GM21717 (cell line): Measurements from ENCODE around the gene CADM2.
A peak's percentile ranks its signal among the peaks of the same experiment; 100 is the strongest.
"Not testable (repeated sequence)": the region's sequence is repeated elsewhere in the genome, so short reads cannot be mapped to it uniquely, and the experiment has no call there.

Source experiments
- ATAC-seq: cut with Tn5 transposase; IDR thresholded peaks from one replicate; pipeline ENCODE4 v1.9.1; 2021; ENCODE audit warnings: mild to moderate bottlenecking, moderate library complexity; ENCODE audit not compliant: unreplicated experiment

The CADM2 gene

GRCh38 chr3:84958495-84959469 lies at the start of gene CADM2:
CADM2 (plus strand) TSS chr3:84958989.
- ATAC-seq = peak; percentile 97

DNA sequence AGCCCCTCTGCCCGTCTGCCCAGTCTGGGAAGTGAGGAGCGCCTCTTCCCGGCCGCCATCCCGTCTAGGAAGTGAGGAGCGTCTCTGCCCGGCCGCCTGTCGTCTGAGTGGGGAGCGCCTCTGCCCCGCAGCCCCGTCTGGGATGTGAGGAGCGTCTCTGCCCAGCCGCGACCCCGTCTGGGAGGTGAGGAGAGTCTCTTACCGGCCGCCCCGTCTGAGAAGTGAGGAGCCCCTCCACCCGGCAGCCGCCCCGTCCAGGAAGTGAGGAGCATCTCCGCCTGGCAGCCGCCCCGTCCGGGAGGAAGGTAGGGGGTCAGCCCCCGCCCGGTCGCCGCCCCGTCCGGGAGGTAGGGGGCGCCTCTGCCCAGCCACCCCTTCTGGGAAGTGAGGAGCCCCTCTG lies 40.2 kb upstream of the CADM2 start:
- ATAC-seq = not testable (repeated sequence)

DNA sequence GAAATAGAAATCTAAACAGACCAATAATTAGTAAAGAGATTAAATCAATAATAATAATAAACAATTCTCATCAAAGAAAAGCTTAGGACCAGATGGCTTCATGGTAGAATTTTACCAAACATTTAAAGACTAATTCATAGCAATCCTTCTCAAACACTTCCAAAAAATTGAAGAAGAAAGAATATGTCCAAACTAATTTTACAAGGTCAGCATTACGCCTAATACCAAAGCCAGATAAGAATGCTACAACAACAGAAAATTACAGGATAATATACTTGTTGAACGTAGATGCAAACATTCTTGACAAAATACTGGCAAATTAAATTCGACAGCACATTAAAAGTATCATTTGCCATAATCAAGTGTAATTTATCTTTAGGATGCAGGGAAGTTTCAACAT lies 36.1 kb upstream of the CADM2 start:
- ATAC-seq = no peak

DNA sequence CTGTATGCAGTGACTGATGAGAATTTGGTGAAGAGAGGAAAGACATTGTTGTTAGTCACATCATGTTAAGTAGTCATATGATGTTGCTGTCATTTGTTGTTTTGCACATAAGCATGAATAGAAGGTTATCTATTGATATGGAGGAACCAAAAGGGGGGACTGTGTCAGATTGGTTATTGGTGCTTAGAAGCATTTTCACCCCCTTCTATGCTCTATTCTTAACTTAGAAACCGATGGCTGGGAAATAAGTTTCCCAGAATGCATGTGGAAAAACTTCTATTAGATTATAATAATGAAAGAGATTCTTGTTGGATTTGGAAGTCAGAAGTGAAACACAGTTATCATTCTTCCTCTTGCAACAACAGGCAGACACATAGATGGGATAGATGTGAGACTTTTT lies 33.2 kb upstream of the CADM2 start:
- no peak for ATAC-seq

DNA sequence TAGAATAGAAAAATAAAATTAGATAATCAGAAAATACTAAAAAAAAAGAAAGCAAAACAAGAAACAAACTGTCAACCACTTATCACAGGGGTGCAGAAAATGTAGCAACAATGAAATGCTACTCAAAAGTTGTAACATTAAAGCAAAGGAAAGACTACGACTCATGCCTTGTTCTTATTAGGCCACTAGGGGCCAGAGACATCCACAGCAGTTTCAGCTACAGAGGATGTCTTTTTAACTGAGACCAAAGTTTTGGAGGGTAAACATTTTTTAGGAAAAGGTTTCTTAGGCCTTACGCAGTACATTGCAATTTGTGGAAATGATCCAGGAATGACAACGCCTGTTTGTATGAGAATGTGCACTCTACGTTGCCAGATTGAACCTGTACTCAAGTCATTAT lies 15.4 kb upstream of the CADM2 start:
- ATAC-seq = no peak

DNA sequence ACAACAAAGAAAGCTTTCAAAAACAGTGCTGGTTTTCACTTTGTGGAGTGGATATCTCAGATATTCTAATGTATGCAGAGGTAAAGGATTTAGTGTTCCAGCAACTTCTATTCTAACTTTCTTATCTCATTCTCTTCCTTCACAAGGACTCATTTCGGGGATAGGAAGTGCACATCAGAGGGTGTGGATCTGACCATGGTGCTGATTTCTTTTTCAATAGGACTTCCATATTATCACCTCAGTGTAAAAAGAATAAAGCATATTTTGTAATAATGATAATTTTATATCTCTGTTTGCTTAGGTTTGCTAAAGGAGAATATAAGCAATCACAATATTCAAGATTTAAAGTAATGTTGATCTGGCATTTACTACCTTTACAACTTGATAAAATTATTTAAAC lies 12.5 kb upstream of the CADM2 start:
- ATAC-seq = no peak

DNA sequence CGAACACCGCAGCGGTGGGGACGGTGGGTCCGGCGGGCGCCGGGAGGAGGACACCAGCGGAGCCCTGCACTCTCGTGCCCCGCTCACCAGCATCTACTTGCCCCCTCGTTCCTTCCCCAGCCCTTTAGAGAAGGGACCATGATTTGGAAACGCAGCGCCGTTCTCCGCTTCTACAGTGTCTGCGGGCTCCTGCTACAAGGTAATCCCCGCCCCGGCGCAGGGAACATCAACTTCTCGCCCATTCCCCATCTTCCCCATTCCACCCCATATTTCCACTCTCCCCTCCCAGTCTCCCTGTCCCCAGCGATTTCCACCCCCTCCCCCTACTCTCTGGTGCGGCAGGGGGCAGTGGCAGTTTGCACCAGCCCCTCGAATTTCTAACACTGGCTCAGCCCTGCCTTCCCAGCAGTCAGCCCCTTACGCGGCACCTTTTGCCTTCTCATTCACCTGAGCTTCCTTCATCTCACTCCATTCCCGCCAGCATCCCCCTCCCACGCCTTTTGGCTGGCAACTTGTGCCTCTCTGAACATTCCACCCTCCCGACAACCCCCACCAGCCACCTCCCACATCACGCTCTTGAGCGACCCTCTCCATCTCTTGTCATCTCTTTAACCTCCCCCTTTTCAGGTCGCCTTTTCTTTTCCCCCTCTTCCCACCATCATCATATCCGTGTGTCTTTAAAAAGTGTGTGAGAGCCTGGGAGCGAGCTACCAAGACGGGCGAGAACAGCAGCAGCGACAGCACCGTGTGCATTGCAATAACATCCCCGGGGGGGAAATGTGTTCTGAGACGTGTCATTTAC lies 882 bp downstream of the CADM2 start:
- ATAC-seq = no peak

GRCh38 chr3:84960581-84960980 lies 1.8 kb downstream of the CADM2 start:
- ATAC-seq = no peak

DNA sequence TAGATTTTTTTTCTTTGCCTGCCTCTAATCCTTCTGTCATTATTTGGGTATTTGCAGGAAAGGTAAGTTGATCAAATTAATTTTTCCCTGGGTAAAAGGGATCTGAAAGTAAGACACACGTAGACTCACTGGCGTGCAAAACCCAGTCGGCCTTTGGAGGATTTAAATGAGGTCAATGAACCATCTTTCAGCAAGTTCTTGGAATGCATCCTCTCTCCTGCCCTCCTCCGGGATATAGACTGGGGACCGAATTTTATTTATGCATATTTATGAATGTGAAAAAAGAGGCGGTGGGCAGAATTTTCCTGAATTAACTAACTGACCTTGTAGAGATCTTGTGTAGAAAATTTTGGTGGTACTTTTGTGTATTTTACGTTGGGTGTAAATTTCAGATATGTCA lies 2.2 kb downstream of the CADM2 start:
- ATAC-seq = no peak

- ATAC-seq = no peak
These were observed 2.9 kb downstream of the CADM2 start for GRCh38 chr3:84961521-84962255.

DNA sequence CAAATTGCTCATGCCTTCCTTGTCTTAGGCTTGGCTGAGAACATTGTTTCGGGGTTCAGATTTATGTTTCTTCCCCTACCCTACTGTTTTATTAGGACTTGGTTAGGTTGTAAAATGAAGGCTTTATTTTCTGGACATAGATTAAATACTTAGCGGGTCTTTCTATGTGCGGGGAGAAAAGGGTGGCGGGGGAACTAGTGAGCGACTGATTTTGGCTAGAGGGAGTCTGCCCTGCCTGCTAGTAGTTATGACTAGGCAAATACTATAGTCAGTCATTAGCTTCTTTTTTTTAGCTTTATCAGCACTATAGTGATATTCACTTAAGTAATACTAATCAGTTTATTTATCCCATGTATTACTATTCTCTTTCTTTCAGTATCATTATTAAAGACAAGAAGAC lies 3.6 kb downstream of the CADM2 start:
- no peak for ATAC-seq

- no peak for ATAC-seq
These were observed 4.3 kb downstream of the CADM2 start for GRCh38 chr3:84963137-84963536.

- ATAC-seq = no peak
These were observed 6.4 kb downstream of the CADM2 start for GRCh38 chr3:84965141-84965540.

- ATAC-seq = no peak
These were observed 9.2 kb downstream of the CADM2 start for GRCh38 chr3:84967767-84968581.

DNA sequence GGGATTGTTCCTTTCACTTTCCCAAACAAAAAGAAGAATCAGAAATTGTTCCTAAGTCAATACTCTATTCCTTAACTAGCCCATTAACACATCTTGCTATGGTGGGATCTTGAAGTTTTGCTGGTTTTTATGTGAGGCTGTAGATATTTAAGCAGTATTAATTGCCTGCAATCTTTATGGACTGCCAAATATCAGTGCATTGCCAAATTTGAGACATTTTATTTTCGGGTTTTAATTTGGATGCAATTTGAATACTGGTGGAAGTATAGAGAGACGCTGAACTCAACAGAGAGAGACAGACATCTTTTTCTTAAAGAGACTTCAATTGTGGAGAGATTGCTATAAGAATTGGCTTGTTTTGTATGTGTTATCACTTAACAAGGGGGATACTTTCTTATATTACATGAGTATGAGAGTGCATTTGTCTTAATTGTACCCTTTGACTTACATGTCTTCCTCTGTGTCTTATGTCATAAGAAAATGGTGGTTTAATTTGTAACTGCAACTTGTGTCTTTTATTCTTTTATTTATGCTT lies 10.0 kb downstream of the CADM2 start:
- no peak for ATAC-seq

DNA sequence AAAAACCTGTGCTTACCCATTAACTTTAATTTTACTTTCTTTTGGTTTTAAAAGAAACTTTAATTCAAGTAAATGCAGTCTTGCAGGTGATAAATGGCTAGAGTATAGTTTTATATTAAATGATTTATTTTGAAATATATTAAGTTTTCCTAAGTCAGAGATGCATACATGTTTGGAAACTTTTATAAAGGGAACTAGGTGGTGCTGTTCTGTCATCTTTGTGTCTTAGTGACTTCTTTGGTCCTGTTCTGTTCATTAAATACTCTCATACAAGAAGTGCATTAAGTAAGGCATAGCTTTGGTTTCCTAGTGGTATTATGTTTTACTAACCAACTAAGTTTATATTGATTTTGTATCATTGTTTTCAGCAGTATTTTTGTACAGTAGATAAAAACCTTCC lies 15.6 kb downstream of the CADM2 start:
- ATAC-seq = no peak

DNA sequence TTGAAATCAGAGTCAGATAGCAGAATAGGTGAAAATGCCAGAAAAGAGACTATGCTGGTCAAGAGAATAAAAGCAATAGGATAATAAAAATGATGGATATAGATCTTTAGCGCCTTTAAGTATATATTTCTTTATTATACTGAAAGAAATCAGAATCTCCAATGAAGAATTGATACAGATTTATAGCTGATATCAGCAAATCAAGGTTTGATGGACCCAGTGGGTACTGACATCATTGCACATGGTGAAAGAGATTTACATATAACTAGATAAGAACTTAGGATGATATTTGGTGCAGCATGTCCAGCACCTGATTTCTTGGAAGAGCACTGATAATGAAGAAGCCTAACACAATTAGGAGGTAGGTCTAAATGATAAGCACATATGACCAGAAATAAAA lies 18.2 kb downstream of the CADM2 start:
- ATAC-seq = no peak

GRCh38 chr3:84978843-84979242 lies 20.1 kb downstream of the CADM2 start:
- no peak for ATAC-seq

GRCh38 chr3:84980011-84980410 lies 21.2 kb downstream of the CADM2 start:
- ATAC-seq = no peak

DNA sequence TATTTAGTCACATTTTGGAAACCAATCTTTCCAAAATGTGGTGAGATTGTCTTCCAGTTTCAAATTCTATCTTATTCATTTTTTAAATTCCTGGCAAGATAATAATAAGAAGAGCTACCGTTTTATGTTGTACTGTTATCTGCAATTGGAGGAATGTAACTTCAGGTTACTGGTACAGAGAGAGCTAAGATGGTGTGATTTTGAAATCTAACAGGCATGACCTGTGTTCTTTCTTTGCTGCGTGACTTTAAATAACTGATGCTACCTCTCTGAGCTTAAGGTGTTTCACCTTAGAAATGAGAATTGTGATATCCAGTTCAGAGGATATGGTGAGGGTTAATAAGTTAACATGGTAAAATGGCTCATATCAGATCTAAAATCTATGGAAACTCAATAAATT lies 21.7 kb downstream of the CADM2 start:
- no peak for ATAC-seq
